Left lung (tissue), 10 donors: Measurements from ENCODE around the gene CAPRIN2. TPM values are rescaled to one million over a fixed set of nuclear protein-coding genes. Genes with fewer than 3 reads are reported as not detected.
A peak's percentile ranks its signal among the peaks of the same experiment; 100 is the strongest.

ENCODE experiments used
- ATAC-seq: fragments of 200-7000 bp; cut with Tn5 transposase; one replicate; pipeline ENCODE4 v1.9.1; 2020; ENCODE audit warnings: moderate library complexity
- DNase-seq, 4 donors: peaks; one replicate each; pipeline ENCODE4 v3.0.0-alpha.2; 2013 to 2020
- H3K27ac ChIP-seq, 2 donors: fragments of 200-600 bp; sonication (generic) in 1 of 2; one replicate each; pipeline versions ENCODE4 v1.5.0 to v1.8.0; 2020 to 2021
- H3K27me3 ChIP-seq, 2 donors: fragments of 200-600 bp; sonication (generic) in 1 of 2; one replicate each; pipeline versions ENCODE4 v1.5.0 to v1.8.0; 2020 to 2021
- H3K36me3 ChIP-seq, 2 donors: fragments of 200-600 bp; sonication (generic) in 1 of 2; one replicate each; pipeline versions ENCODE4 v1.5.0 to v1.8.0; 2020 to 2021
- H3K4me1 ChIP-seq, 2 donors: fragments of 200-600 bp; one replicate each; pipeline ENCODE4 v1.8.0; 2021
- H3K4me3 ChIP-seq, 2 donors: fragments of 200-600 bp; sonication (generic) in 1 of 2; one replicate each; pipeline versions ENCODE4 v1.5.0 to v1.8.0; 2020 to 2021; ENCODE audit warnings: mild to moderate bottlenecking in 1 of 2
- H3K9me3 ChIP-seq, 2 donors: fragments of 200-600 bp; sonication (generic) in 1 of 2; one replicate each; pipeline versions ENCODE4 v1.5.0 to v1.8.0; 2020 to 2021
- intact Hi-C, 2 donors: fragments of 100-400 bp; cut with DNase I; formaldehyde crosslinking; loops; one replicate each; pipeline versions ENCODE4 v1.11.2 to v1.14.2; 2022
- polyA plus RNA-seq, 6 donors: library from polyadenylated mRNA; unstranded; fragments of 120-200 nt; gene quantifications; one replicate each; pipeline ENCODE4 v1.2.1, GENCODE V29; 2013; ENCODE audit not compliant: insufficient read length in 6 of 6
- total RNA-seq, 2 donors: library from RNA; stranded (reverse); fragmentation: NEBNext Ultra II Directional; extraction: Animal tissue kit (Norgen Biotek cat#: 25700); gene quantifications; one replicate each; pipeline ENCODE4 v1.2.1, GENCODE V29; 2021
- TF ChIP-seq, protein P1 (sequence below), 2 donors: fragments of 200-600 bp; sonication (generic) in 1 of 2; IDR thresholded peaks; one replicate each; pipeline versions ENCODE4 v1.5.0 to v1.8.0; 2021; ENCODE audit warnings: antibody characterized with exemption in 2 of 2
- donor health status: DM: no; HTN: yes; CAD: no.
- donor health status: DM: no; HTN: no; CAD: no.

The CAPRIN2 gene
- total and polyA plus RNA-seq, 8 donors, result 16.4 to 66.3 (median 46.0) TPM

GRCh38 chr12:30764251-30764650 is 9.5 kb upstream of the CAPRIN2 start:
- ATAC-seq (no peak), DNase-seq (no peak)
- TF ChIP-seq, protein P1, sequence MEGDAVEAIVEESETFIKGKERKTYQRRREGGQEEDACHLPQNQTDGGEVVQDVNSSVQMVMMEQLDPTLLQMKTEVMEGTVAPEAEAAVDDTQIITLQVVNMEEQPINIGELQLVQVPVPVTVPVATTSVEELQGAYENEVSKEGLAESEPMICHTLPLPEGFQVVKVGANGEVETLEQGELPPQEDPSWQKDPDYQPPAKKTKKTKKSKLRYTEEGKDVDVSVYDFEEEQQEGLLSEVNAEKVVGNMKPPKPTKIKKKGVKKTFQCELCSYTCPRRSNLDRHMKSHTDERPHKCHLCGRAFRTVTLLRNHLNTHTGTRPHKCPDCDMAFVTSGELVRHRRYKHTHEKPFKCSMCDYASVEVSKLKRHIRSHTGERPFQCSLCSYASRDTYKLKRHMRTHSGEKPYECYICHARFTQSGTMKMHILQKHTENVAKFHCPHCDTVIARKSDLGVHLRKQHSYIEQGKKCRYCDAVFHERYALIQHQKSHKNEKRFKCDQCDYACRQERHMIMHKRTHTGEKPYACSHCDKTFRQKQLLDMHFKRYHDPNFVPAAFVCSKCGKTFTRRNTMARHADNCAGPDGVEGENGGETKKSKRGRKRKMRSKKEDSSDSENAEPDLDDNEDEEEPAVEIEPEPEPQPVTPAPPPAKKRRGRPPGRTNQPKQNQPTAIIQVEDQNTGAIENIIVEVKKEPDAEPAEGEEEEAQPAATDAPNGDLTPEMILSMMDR (IDR thresholded peaks at IDR 0.05), result no peak
- Histone ChIP-seq H3K36me3 (no peaks in the 10 kb centered on the region), H3K4me1 (no peaks in the 10 kb centered on the region), H3K9me3 (peaks cover 0 to 5% of the 10 kb centered on the region in 2 donors), H3K4me3 (no peak overlapping the region), H3K27me3 (no peaks in the 10 kb centered on the region), H3K27ac (no peak overlapping the region)
- intact Hi-C loops, result no loop called here

- Histone ChIP-seq H3K4me1 (no peaks in the 10 kb centered on the region), H3K9me3 (peaks cover 0 to 5% of the 10 kb centered on the region in 2 donors), H3K4me3 (no peak overlapping the region), H3K27me3 (no peaks in the 10 kb centered on the region), H3K27ac (no peak overlapping the region), H3K36me3 (no peaks in the 10 kb centered on the region)
- intact Hi-C loops, result no loop called here
- ATAC-seq (no peak), DNase-seq (no peak)
- TF ChIP-seq, protein P1 (IDR thresholded peaks at IDR 0.05), result no peak
Observed at GRCh38 chr12:30763053-30763452, 8.3 kb upstream of the CAPRIN2 start.

GRCh38 chr12:30761730-30762129 is 7.0 kb upstream of the CAPRIN2 start:
- Histone ChIP-seq H3K27ac (no peak overlapping the region), H3K4me3 (no peak overlapping the region), H3K27me3 (no peaks in the 10 kb centered on the region), H3K4me1 (no peaks in the 10 kb centered on the region), H3K36me3 (no peaks in the 10 kb centered on the region), H3K9me3 (peaks cover 0 to 5% of the 10 kb centered on the region in 2 donors)
- TF ChIP-seq, protein P1 (IDR thresholded peaks at IDR 0.05), result no peak
- ATAC-seq (no peak), DNase-seq (no peak)
- intact Hi-C loops, result no loop called here

DNA sequence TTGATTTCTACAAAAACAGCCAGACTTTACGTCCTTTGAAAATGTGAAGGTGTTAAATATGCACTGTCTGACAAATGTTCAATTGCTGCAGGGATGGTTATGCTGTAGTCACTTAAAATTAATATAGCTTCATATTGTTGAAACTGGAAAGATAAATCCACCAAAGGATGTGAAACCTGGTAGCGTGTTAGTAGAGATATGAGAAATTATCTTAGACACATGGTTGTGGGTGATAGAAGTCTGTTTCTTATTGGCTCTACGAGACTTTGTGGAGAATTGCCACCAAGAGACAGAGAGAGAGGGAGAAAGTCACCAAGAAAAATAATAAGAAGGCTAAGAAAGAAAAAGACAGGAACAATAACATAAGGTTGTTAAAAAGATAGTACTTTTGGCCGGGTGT is 2.6 kb upstream of the CAPRIN2 start:
- DNase-seq (no peak), ATAC-seq (no peak)
- peaks cover 0 to 13% of the 10 kb centered on the region in 2 donors for H3K4me1 ChIP-seq
- H3K27me3 ChIP-seq, result no peaks in the 10 kb centered on the region
- TF ChIP-seq, protein P1 (IDR thresholded peaks at IDR 0.05), result no peak
- no peaks in the 10 kb centered on the region for H3K36me3 ChIP-seq
- peaks cover 0 to 5% of the 10 kb centered on the region in 2 donors for H3K9me3 ChIP-seq
- intact Hi-C loops, result no loop called here
- no peak overlapping the region for H3K4me3 ChIP-seq
- no peak overlapping the region for H3K27ac ChIP-seq

- Histone ChIP-seq H3K4me3 (no peak overlapping the region), H3K27ac (no peak overlapping the region), H3K9me3 (peaks cover 0 to 3% of the 10 kb centered on the region in 2 donors), H3K36me3 (no peaks in the 10 kb centered on the region), H3K27me3 (no peaks in the 10 kb centered on the region), H3K4me1 (peaks cover 0 to 13% of the 10 kb centered on the region in 2 donors)
- ATAC-seq (no peak), DNase-seq (peak in 1 of 4 donors; percentile 74)
- TF ChIP-seq, protein P1 (IDR thresholded peaks at IDR 0.05), result no peak
- intact Hi-C loops, result no loop called here
Observed at GRCh38 chr12:30756074-30756473, 1.3 kb upstream of the CAPRIN2 start.
